HepG2 (cell line): ENCODE data around the gene LRRC4C. TPM values are rescaled to one million over a fixed set of nuclear protein-coding genes. Genes with fewer than 3 reads are reported as not detected.

ENCODE experiments used
- ATAC-seq: fragments of 200-7000 bp; cut with Tn5 transposase; 3 replicates; pipeline ENCODE4 v1.9.1; 2020; ENCODE audit warnings: mild to moderate bottlenecking, moderate library complexity
- BruUV-seq: library from RNA; stranded (reverse); fragments of 400-500 nt; replicated peaks from 2 replicates; lab custom pipeline; 2021; lab: Mats Ljungman, UMichigan
- CTCF ChIA-PET: fragments of 300-600 bp; formaldehyde crosslinking; extraction: SDS; loops from one replicate; lab custom pipeline; 2021; ENCODE audit warnings: low total read pairs, inconsistent platforms, low intra/inter-chr PET ratio; lab: Yijun Ruan, JAX
- POLR2A ChIA-PET: fragments of 350-600 bp; sonication (Branson Sonifier 250); formaldehyde crosslinking; loops from one replicate; lab custom pipeline; 2020; ENCODE audit warnings: antibody characterized with exemption, inconsistent platforms; lab: Yijun Ruan, JAX
- DNase-seq: peaks from one replicate; pipeline ENCODE4 v3.0.0-alpha.2; 2015; ENCODE audit warnings: low spot score
- FAIRE-seq: peaks from 3 replicates; lab custom pipeline; 2011; peaks lifted over from hg19 to GRCh38; lab: Jason Lieb, UNC
- H2AFZ ChIP-seq: one replicate; pipeline ENCODE4 v1.6.1; 2011; ENCODE audit warnings: low read length, inconsistent platforms
- H3K27ac ChIP-seq: fragments of 300-600 bp; 3 replicates; pipeline ENCODE4 v1.8.0; 2011; ENCODE audit warnings: mixed run types, mild to moderate bottlenecking, mixed read lengths, low read length, inconsistent platforms; ENCODE audit not compliant: insufficient read depth; ENCODE audit errors: extremely low read length
- H3K27me3 ChIP-seq, 2 experiments: fragments of 200-600 bp in 1 of 2; 2 replicates in 1 of 2; 3 replicates in 1 of 2; pipeline versions ENCODE4 v1.6.0 to v1.8.0; 2011; ENCODE audit warnings: low read length in 2 of 2, mild to moderate bottlenecking in 2 of 2, moderate library complexity in 2 of 2, inconsistent platforms in 1 of 2; ENCODE audit not compliant: insufficient read depth in 2 of 2, control insufficient read depth in 1 of 2
- H3K36me3 ChIP-seq, 2 experiments: fragments of 200-600 bp in 1 of 2; replicated peaks in 1 of 2; 2 replicates in 1 of 2; 3 replicates in 1 of 2; pipeline versions ENCODE4 v1.5.1 to v1.8.0; 2011; ENCODE audit warnings: low read length in 2 of 2, inconsistent platforms in 1 of 2; ENCODE audit not compliant: insufficient read depth in 2 of 2, control insufficient read depth in 1 of 2
- H3K4me1 ChIP-seq: 2 replicates; pipeline ENCODE4 v1.5.1; 2012; ENCODE audit warnings: low read length, inconsistent platforms; ENCODE audit not compliant: insufficient read depth
- H3K4me2 ChIP-seq: 2 replicates; pipeline ENCODE4 v1.6.0; 2011; ENCODE audit warnings: low read depth, low read length, inconsistent platforms
- H3K4me3 ChIP-seq, 3 experiments: fragments of 200-600 bp in 1 of 3; sonication (generic), shearing (Covaris generic) in 1 of 3; replicated peaks in 1 of 3; 2 replicates each; pipeline ENCODE4 v1.5.1; 2011 to 2016; ENCODE audit warnings: low read length in 3 of 3, inconsistent platforms in 2 of 3, low read depth in 2 of 3, mild to moderate bottlenecking in 2 of 3, control low read depth in 1 of 3, mixed read lengths in 1 of 3; ENCODE audit not compliant: insufficient read depth in 1 of 3
- H3K79me2 ChIP-seq: one replicate; pipeline ENCODE4 v1.6.1; 2011; ENCODE audit warnings: low read length, inconsistent platforms; ENCODE audit not compliant: insufficient read depth
- H3K9ac ChIP-seq: 2 replicates; pipeline ENCODE4 v1.6.0; 2011; ENCODE audit warnings: mild to moderate bottlenecking, low read depth, low read length, inconsistent platforms; ENCODE audit not compliant: insufficient read depth
- H3K9me3 ChIP-seq: 2 replicates; pipeline ENCODE4 v1.5.1; 2012; ENCODE audit warnings: mild to moderate bottlenecking, low read length
- H4K20me1 ChIP-seq: 2 replicates; pipeline ENCODE4 v1.6.0; 2011; ENCODE audit warnings: inconsistent platforms, mild to moderate bottlenecking, low read length, moderate library complexity; ENCODE audit not compliant: insufficient read depth
- EHMT2 ChIP-seq: fragments of 200-600 bp; sonication (generic); IDR thresholded peaks from 2 replicates; pipeline ENCODE4 v1.7.0; 2017; ENCODE audit warnings: antibody characterized with exemption, low read depth, low read length, borderline replicate concordance
- FOXC1 ChIP-seq: sonication (generic); formaldehyde crosslinking; IDR thresholded peaks from 2 replicates; pipeline ENCODE4 v1.8.0; 2022; ENCODE audit warnings: mild to moderate bottlenecking, missing genetic modification reagents, borderline replicate concordance
- KIAA2018 ChIP-seq: sonication (generic); formaldehyde crosslinking; IDR thresholded peaks from 2 replicates; pipeline ENCODE4 v1.5.0; 2020; ENCODE audit warnings: mild to moderate bottlenecking, missing genetic modification reagents, borderline replicate concordance
- MEF2D ChIP-seq: sonication (generic); formaldehyde crosslinking; IDR thresholded peaks from 2 replicates; pipeline ENCODE4 v1.5.1; 2020; ENCODE audit warnings: mild to moderate bottlenecking, missing genetic modification reagents
- SYNCRIP ChIP-seq: fragments of 200-400 bp; formaldehyde crosslinking; IDR thresholded peaks from 2 replicates; pipeline ENCODE4 v1.6.1; 2018; ENCODE audit warnings: mild to moderate bottlenecking, low read depth, low read length; ENCODE audit not compliant: insufficient read depth
- ZBTB37 ChIP-seq: sonication (generic); formaldehyde crosslinking; IDR thresholded peaks from 2 replicates; pipeline ENCODE4 v1.4.0; 2020; ENCODE audit warnings: mild to moderate bottlenecking, missing genetic modification reagents
- ZNF180 ChIP-seq: sonication (generic); formaldehyde crosslinking; IDR thresholded peaks from 2 replicates; pipeline ENCODE4 v1.4.0; 2020; ENCODE audit warnings: low read depth, missing genetic modification reagents, borderline replicate concordance
- ZNF589 ChIP-seq: sonication (generic); formaldehyde crosslinking; conservative IDR thresholded peaks from 2 replicates; pipeline ENCODE4 v1.8.0; 2022; ENCODE audit warnings: mild to moderate bottlenecking, moderate library complexity, missing genetic modification reagents
- ZNF652 ChIP-seq: IDR thresholded peaks from 2 replicates; pipeline ENCODE4 v1.6.1; 2016; ENCODE audit warnings: low read depth, borderline replicate concordance
- WGBS: methylation state at CpG from one replicate; pipeline ENCODE4 v1.1.6; 2017; ENCODE audit warnings: low lambda C conversion rate; 5-methylcytosine and 5-hydroxymethylcytosine counted together
- in situ Hi-C: cut with HindIII; loops from 2 replicates; pipeline ENCODE4 v1.10.0; 2017; ENCODE audit warnings: low pct_unique_long_range_greater_than_20kb; ENCODE audit not compliant: extremely low pct_ligation_motif_present
- intact Hi-C: fragments of 100-400 bp; cut with micrococcal nuclease; formaldehyde crosslinking; loops from one replicate; pipeline ENCODE4 v1.10.0; 2022; ENCODE audit not compliant: unreplicated experiment
- polyA plus RNA-seq, 8 experiments: library from polyadenylated mRNA; depleted of rRNA in 3 of 8; stranded (reverse) in 7 of 8; unstranded in 1 of 8; fragments of >200 nt; fragmentation: Illumina TruSeq in 4 of 8; extraction: Trizol in 4 of 8; gene quantifications; 2 replicates each; pipeline versions ENCODE4 v1.2.1 to v1.2.3, GENCODE V29; 2011 to 2016; ENCODE audit warnings: low read depth in 4 of 8, missing spikeins in 1 of 8, mixed read lengths in 1 of 8; ENCODE audit not compliant: insufficient read depth in 1 of 8
- total RNA-seq, 5 experiments: library from RNA; depleted of rRNA; stranded (reverse); fragments of >200 nt; fragmentation: Illumina TruSeq; extraction: Trizol; gene quantifications; 2 replicates each; pipeline ENCODE4 v1.2.3, GENCODE V29; 2016; ENCODE audit warnings: low read depth in 1 of 5

Gene LRRC4C
- total and polyA plus RNA-seq, 2 of the 13 experiments (the other 11 are each of a cell fraction or from before 2014, with no cell fraction given) = not detected

- no peak for ATAC-seq
These were observed 177.1 kb downstream of the LRRC4C start for GRCh38 chr11:41282395-41282794.

GRCh38 chr11:41281131-41281742, 178.2 kb downstream of the LRRC4C start:
- FAIRE-seq (no peak), ATAC-seq (no peak), DNase-seq (no peak)
- Histone ChIP-seq H3K4me3 (no peak overlapping the region), H3K36me3 (no peaks in the 10 kb centered on the region), H3K4me1 (no peaks in the 10 kb centered on the region), H3K4me2 (no peak overlapping the region), H3K9me3 (no peaks in the 10 kb centered on the region), H3K9ac (no peak overlapping the region), H3K27ac (no peak overlapping the region), H3K27me3 (no peaks in the 10 kb centered on the region), H2AFZ (no peak overlapping the region), H4K20me1 (no peaks in the 10 kb centered on the region), H3K79me2 (no peaks in the 10 kb centered on the region)
- BruUV-seq = no TSS peak
- 2% methylated on average over 7 of the region's 7 CpGs for WGBS
- ChIA-PET CTCF (no interaction called here), POLR2A (no interaction called here)
- intact Hi-C loops (no loop called here), in situ Hi-C loops (no loop called here)
- TF ChIP-seq ZBTB37 (no peak), MEF2D (no peak), ZNF180 (CRISPR knock-in tag) (no peak), EHMT2 (no peak), ZNF652 (CRISPR knock-in tag) (no peak), FOXC1 (CRISPR knock-in tag) (no peak), SYNCRIP (no peak), KIAA2018 (no peak)

More at GRCh38 chr11:41282395-41282794, 177.1 kb downstream of the LRRC4C start:
- Histone ChIP-seq H3K27ac (no peak overlapping the region), H3K36me3 (no peaks in the 10 kb centered on the region), H2AFZ (no peak overlapping the region), H3K9ac (no peak overlapping the region), H3K4me2 (no peak overlapping the region), H3K79me2 (no peaks in the 10 kb centered on the region), H3K9me3 (no peaks in the 10 kb centered on the region), H3K27me3 (no peaks in the 10 kb centered on the region), H4K20me1 (no peaks in the 10 kb centered on the region), H3K4me1 (no peaks in the 10 kb centered on the region)
- BruUV-seq = no TSS peak
- 10% methylated on average over 2 of the region's 5 CpGs for WGBS
- POLR2A ChIA-PET = no interaction called here
- intact Hi-C loops = no loop called here
- FAIRE-seq = no peak
- no peak for DNase-seq
- CTCF ChIA-PET = no interaction called here
- no peak for TF ChIP-seq ZNF589 (CRISPR knock-in tag)
- TF ChIP-seq, all 625 proteins: peak for 0
- no peak overlapping the region for H3K4me3 ChIP-seq
- in situ Hi-C loops = no loop called here
